OCI-M2 (cell line): ENCODE measurements around the gene PRLR.

ENCODE experiments used
- DNase-seq: peaks from one replicate; lab custom pipeline; 2025; ENCODE audit not compliant: unreplicated experiment; lab: John Stamatoyannopoulos, UW

The PRLR gene

GRCh38 chr5:35236770-35237169, 6.5 kb upstream of the PRLR start:
- no peak for DNase-seq

GRCh38 chr5:35233601-35234000, 3.3 kb upstream of the PRLR start:
- DNase-seq = no peak

GRCh38 chr5:35233121-35233520, 2.8 kb upstream of the PRLR start:
- DNase-seq = no peak

- no peak for DNase-seq
These were observed 1.8 kb upstream of the PRLR start for GRCh38 chr5:35232124-35232523.

GRCh38 chr5:35229076-35230037, 930 bp downstream of the PRLR start:
- no peak for DNase-seq

GRCh38 chr5:35228310-35228709, 2.0 kb downstream of the PRLR start:
- DNase-seq = no peak

- no peak for DNase-seq
These were observed 2.6 kb downstream of the PRLR start for GRCh38 chr5:35227720-35228119.

- no peak for DNase-seq
These were observed 6.4 kb downstream of the PRLR start for GRCh38 chr5:35223787-35224395.

- no peak for DNase-seq
These were observed 9.3 kb downstream of the PRLR start for GRCh38 chr5:35220967-35221366.

GRCh38 chr5:35218981-35219380, 11.3 kb downstream of the PRLR start:
- no peak for DNase-seq

- no peak for DNase-seq
These were observed 16.2 kb downstream of the PRLR start for GRCh38 chr5:35214051-35214450.

GRCh38 chr5:35213608-35214007, 16.7 kb downstream of the PRLR start:
- no peak for DNase-seq

- no peak for DNase-seq
These were observed 17.9 kb downstream of the PRLR start for GRCh38 chr5:35212122-35212982.

GRCh38 chr5:35209862-35210261, 20.4 kb downstream of the PRLR start:
- no peak for DNase-seq

GRCh38 chr5:35205606-35206005, 24.7 kb downstream of the PRLR start:
- no peak for DNase-seq

- DNase-seq = no peak
These were observed 25.1 kb downstream of the PRLR start for GRCh38 chr5:35205186-35205585.

- no peak for DNase-seq
These were observed 26.9 kb downstream of the PRLR start for GRCh38 chr5:35203403-35203802.

- DNase-seq = no peak
These were observed 27.8 kb downstream of the PRLR start for GRCh38 chr5:35202319-35203111.

GRCh38 chr5:35201291-35201690, 29.0 kb downstream of the PRLR start:
- DNase-seq = no peak

- DNase-seq = no peak
These were observed 30.4 kb downstream of the PRLR start for GRCh38 chr5:35199886-35200285.

GRCh38 chr5:35198686-35199085, 31.6 kb downstream of the PRLR start:
- DNase-seq = no peak
